COLO668 (cell line): ENCODE results near the gene DNAH8.

Source experiments
- DNase-seq: peaks from one replicate; lab custom pipeline; 2025; ENCODE audit not compliant: unreplicated experiment; lab: John Stamatoyannopoulos, UW

The DNAH8 gene

GRCh38 chr6:39007575-39007974 is 292.5 kb downstream of the DNAH8 start:
- no peak for DNase-seq

GRCh38 chr6:39008737-39009136 is 293.6 kb downstream of the DNAH8 start:
- DNase-seq: no peak

GRCh38 chr6:39009476-39009875 is 294.4 kb downstream of the DNAH8 start:
- DNase-seq: no peak

- no peak for DNase-seq
These were observed 301.9 kb downstream of the DNAH8 start for GRCh38 chr6:39016839-39017546.

- DNase-seq: no peak
These were observed 302.4 kb downstream of the DNAH8 start for GRCh38 chr6:39017547-39017880.

GRCh38 chr6:39018103-39018502 is 303.0 kb downstream of the DNAH8 start:
- DNase-seq: no peak

GRCh38 chr6:39020136-39020535 is 305.0 kb downstream of the DNAH8 start:
- no peak for DNase-seq

GRCh38 chr6:39021041-39021440 is 305.9 kb downstream of the DNAH8 start:
- no peak for DNase-seq

GRCh38 chr6:39021779-39022178 is 306.7 kb downstream of the DNAH8 start:
- DNase-seq: no peak

GRCh38 chr6:39026175-39026574 is 311.1 kb downstream of the DNAH8 start:
- no peak for DNase-seq

- peak; percentile 8 for DNase-seq
These were observed 314.3 kb downstream of the DNAH8 start for GRCh38 chr6:39029156-39030011.

- no peak for DNase-seq
These were observed 320.6 kb downstream of the DNAH8 start for GRCh38 chr6:39035681-39036080.

GRCh38 chr6:39037082-39037508 is 322.0 kb downstream of the DNAH8 start:
- DNase-seq: no peak

GRCh38 chr6:39037707-39038106 is 322.6 kb downstream of the DNAH8 start:
- no peak for DNase-seq

GRCh38 chr6:39040080-39040673 is 325.1 kb downstream of the DNAH8 start:
- no peak for DNase-seq

- no peak for DNase-seq
These were observed 326.0 kb downstream of the DNAH8 start for GRCh38 chr6:39041072-39041471.

GRCh38 chr6:39043776-39044175 is 328.7 kb downstream of the DNAH8 start:
- DNase-seq: no peak

GRCh38 chr6:39044181-39044580 is 329.1 kb downstream of the DNAH8 start:
- DNase-seq: no peak

GRCh38 chr6:39047434-39048327 is 332.6 kb downstream of the DNAH8 start:
- no peak for DNase-seq

- DNase-seq: peak; percentile 14
These were observed 333.6 kb downstream of the DNAH8 start, which contains the start of gene GLP1R for GRCh38 chr6:39048481-39049399. Gene GLP1R (plus strand): TSS chr6:39048781. CDS start chr6:39048841, 60 bp downstream.
